CD4-positive, alpha-beta T cell (primary cell): ENCODE results near the gene SMYD3. TPM values are rescaled to one million over a fixed set of nuclear protein-coding genes. Genes with fewer than 3 reads are reported as not detected.
"Not testable (repeated sequence)": the region's sequence is repeated elsewhere in the genome, so short reads cannot be mapped to it uniquely, and the experiment has no call there.

Experiments used
- ATAC-seq: fragments of 200-7000 bp; cut with Tn5 transposase; one replicate; pipeline ENCODE4 v1.10.0; 2022; ENCODE audit warnings: mild to moderate bottlenecking; ENCODE audit not compliant: poor library complexity
- CTCF ChIA-PET: fragments of 350-600 bp; sonication (Branson Sonifier 250); formaldehyde crosslinking; loops from one replicate; lab custom pipeline; 2021; ENCODE audit warnings: antibody characterized with exemption, inconsistent platforms; lab: Charles Lee
- POLR2A ChIA-PET: fragments of 350-600 bp; sonication (Branson Sonifier 250); formaldehyde crosslinking; loops from one replicate; lab custom pipeline; 2021; ENCODE audit warnings: antibody characterized with exemption, inconsistent platforms; lab: Charles Lee
- DNase-seq, 14 experiments: peaks; one replicate each; pipeline ENCODE4 v3.0.0-alpha.2; 2013 to 2020; ENCODE audit warnings: mixed read lengths in 2 of 14
- H3K27ac ChIP-seq, 2 donors: one replicate each; pipeline versions ENCODE4 v1.5.1 to v1.7.0; 2013; ENCODE audit warnings: low read length in 2 of 2, low read depth in 1 of 2, mild to moderate bottlenecking in 1 of 2
- H3K27me3 ChIP-seq, 2 experiments: 1 replicate in 1 of 2; 2 replicates in 1 of 2; pipeline versions ENCODE4 v1.6.1 to v1.7.0; 2013; ENCODE audit warnings: low read length in 2 of 2, control low read depth in 1 of 2, mild to moderate bottlenecking in 1 of 2, moderate library complexity in 1 of 2; ENCODE audit not compliant: insufficient read depth in 2 of 2, control insufficient read depth in 1 of 2
- H3K36me3 ChIP-seq: one replicate; pipeline ENCODE4 v1.6.1; 2013; ENCODE audit warnings: low read length, control low read depth; ENCODE audit not compliant: insufficient read depth
- H3K4me1 ChIP-seq: one replicate; pipeline ENCODE4 v1.6.1; 2013; ENCODE audit warnings: low read length, control low read depth; ENCODE audit not compliant: insufficient read depth
- H3K4me3 ChIP-seq: one replicate; pipeline ENCODE4 v1.5.1; 2013; ENCODE audit warnings: mild to moderate bottlenecking, low read length, moderate library complexity
- H3K9me3 ChIP-seq, 2 experiments: 1 replicate in 1 of 2; 2 replicates in 1 of 2; pipeline versions ENCODE4 v1.6.1 to v1.7.0; 2013; ENCODE audit warnings: low read length in 2 of 2, mild to moderate bottlenecking in 2 of 2, control low read depth in 1 of 2, moderate library complexity in 1 of 2; ENCODE audit not compliant: control insufficient read depth in 1 of 2, insufficient read depth in 1 of 2
- H3K27ac Mint-ChIP-seq: one replicate; pipeline ENCODE4 v1.8.0; 2020; ENCODE audit warnings: mixed read lengths
- H3K27me3 Mint-ChIP-seq: one replicate; pipeline ENCODE4 v1.8.0; 2021; ENCODE audit warnings: mixed read lengths
- H3K36me3 Mint-ChIP-seq: one replicate; pipeline ENCODE4 v1.8.0; 2021; ENCODE audit warnings: low read depth, mixed read lengths
- H3K4me1 Mint-ChIP-seq: one replicate; pipeline ENCODE4 v1.8.0; 2021; ENCODE audit warnings: low read depth, mixed read lengths
- H3K4me3 Mint-ChIP-seq: one replicate; pipeline ENCODE4 v1.8.0; 2020; ENCODE audit warnings: mild to moderate bottlenecking, mixed read lengths
- H3K9me3 Mint-ChIP-seq: one replicate; pipeline ENCODE4 v1.8.0; 2020; ENCODE audit warnings: mixed read lengths
- CTCF ChIP-seq: fragments of 200-600 bp; IDR thresholded peaks from one replicate; pipeline ENCODE4 v1.8.0; 2022; ENCODE audit warnings: antibody characterized with exemption, mild to moderate bottlenecking
- intact Hi-C, 2 experiments: fragments of 100-400 bp; cut with DNase I in 1 of 2; cut with micrococcal nuclease in 1 of 2; formaldehyde crosslinking; loops; one replicate each; pipeline versions ENCODE4 v1.15.1 to v1.9.0; 2023 to 2025; cut with DNase I, micrococcal nuclease
- total RNA-seq, 174 experiments: library from RNA in 2 of 174; stranded (reverse) in 2 of 174; gene quantifications; one replicate each; pipeline ENCODE4 v1.2.3 and lab custom pipeline; 2021 to 2026

SMYD3 gene
- total RNA-seq, 2 experiments from 2014 or later: 18.8 to 19.6 TPM

- Histone ChIP-seq H3K27ac (no peak overlapping the region), H3K27me3 (no peaks in the 10 kb centered on the region), H3K36me3 (no peaks in the 10 kb centered on the region), H3K4me3 (no peak overlapping the region), H3K4me1 (no peaks in the 10 kb centered on the region), H3K9me3 (peaks cover 0 to 6% of the 10 kb centered on the region in 2 experiments)
- no peak for TF ChIP-seq CTCF
- DNase-seq (no peak), ATAC-seq (no peak)
- Mint-ChIP-seq H3K27ac (no peak overlapping the region), H3K36me3 (no peaks in the 10 kb centered on the region), H3K27me3 (no peaks in the 10 kb centered on the region), H3K4me3 (no peak overlapping the region), H3K4me1 (no peaks in the 10 kb centered on the region), H3K9me3 (peaks cover 2% of the 10 kb centered on the region)
- POLR2A ChIA-PET: interaction anchor here (0.6 kb wide), 1 partner anchor 10 kb away, joined by 5 read pairs; no protein-coding TSS in a partner anchor
- CTCF ChIA-PET: interaction anchor here (0.5 kb wide), 1 partner anchor 34 kb away, joined by 3 read pairs; no protein-coding TSS in a partner anchor
- intact Hi-C loops: no loop called here
These were observed 791.8 kb downstream of the SMYD3 start for GRCh38 chr1:245715291-245715701.

- H3K27ac Mint-ChIP-seq, DNase-seq, ATAC-seq, H3K4me1 ChIP-seq, POLR2A ChIA-PET, H3K4me1 Mint-ChIP-seq, H3K36me3 Mint-ChIP-seq, CTCF ChIA-PET, H3K9me3 Mint-ChIP-seq, H3K27me3 Mint-ChIP-seq, H3K27me3 ChIP-seq, H3K4me3 Mint-ChIP-seq, H3K4me3 ChIP-seq, intact Hi-C loops, H3K9me3 ChIP-seq, H3K36me3 ChIP-seq, H3K27ac ChIP-seq: not testable (repeated sequence)
These were observed 793.1 kb downstream of the SMYD3 start for GRCh38 chr1:245714027-245714426.

- ChIA-PET CTCF (no interaction called here), POLR2A (no interaction called here)
- no peak overlapping the region for H3K4me3 ChIP-seq
- Mint-ChIP-seq H3K4me3 (no peak overlapping the region), H3K27ac (no peak overlapping the region), H3K27me3 (no peaks in the 10 kb centered on the region), H3K4me1 (no peaks in the 10 kb centered on the region), H3K9me3 (no peaks in the 10 kb centered on the region), H3K36me3 (no peaks in the 10 kb centered on the region)
- no peak overlapping the region for H3K27ac ChIP-seq
- H3K9me3 ChIP-seq: peaks cover 0 to 6% of the 10 kb centered on the region in 2 experiments
- no peak for TF ChIP-seq CTCF
- DNase-seq (no peak), ATAC-seq (no peak)
- no peaks in the 10 kb centered on the region for H3K36me3 ChIP-seq
- no peaks in the 10 kb centered on the region for H3K4me1 ChIP-seq
- intact Hi-C loops: no loop called here
- no peaks in the 10 kb centered on the region for H3K27me3 ChIP-seq
These were observed 795.8 kb downstream of the SMYD3 start for GRCh38 chr1:245710961-245711903.
